H54 (cell line): ENCODE measurements around the gene RNF138.
"Not testable (repeated sequence)": the region's sequence is repeated elsewhere in the genome, so short reads cannot be mapped to it uniquely, and the experiment has no call there.

Experiments
- DNase-seq: peaks from one replicate; pipeline ENCODE4 v3.0.0; 2011; ENCODE audit warnings: low spot score, mixed read lengths; ENCODE audit not compliant: insufficient read length
- FAIRE-seq: peaks from 3 replicates; lab custom pipeline; 2011; peaks lifted over from hg19 to GRCh38; lab: Jason Lieb, UNC
- POLR2A ChIP-seq: IDR thresholded peaks from 2 replicates; pipeline ENCODE4 v1.6.1; 2011; ENCODE audit warnings: low read depth, mild to moderate bottlenecking, low read length

Gene RNF138

DNA sequence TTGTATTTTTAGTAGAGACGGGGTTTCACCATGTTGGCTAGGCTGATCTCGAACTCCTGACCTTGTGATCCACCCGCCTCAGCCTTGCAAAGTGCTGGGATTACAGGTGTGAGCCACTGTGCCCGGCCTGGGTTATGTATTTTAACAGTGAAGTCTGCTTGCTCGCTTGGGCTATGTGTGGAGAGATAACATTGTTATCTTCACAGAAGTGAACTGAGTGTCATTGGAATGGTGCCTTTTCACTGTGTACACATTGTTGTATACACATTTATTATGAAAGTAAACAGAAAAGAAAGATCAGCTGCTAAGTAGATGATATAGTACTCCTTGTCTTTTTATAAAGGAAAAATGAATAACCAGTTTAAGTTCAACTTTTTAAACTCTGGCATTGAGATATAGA lies 30.4 kb downstream of the RNF138 start:
- no peak for DNase-seq
- FAIRE-seq, result no peak
- TF ChIP-seq POLR2A, result no peak

DNA sequence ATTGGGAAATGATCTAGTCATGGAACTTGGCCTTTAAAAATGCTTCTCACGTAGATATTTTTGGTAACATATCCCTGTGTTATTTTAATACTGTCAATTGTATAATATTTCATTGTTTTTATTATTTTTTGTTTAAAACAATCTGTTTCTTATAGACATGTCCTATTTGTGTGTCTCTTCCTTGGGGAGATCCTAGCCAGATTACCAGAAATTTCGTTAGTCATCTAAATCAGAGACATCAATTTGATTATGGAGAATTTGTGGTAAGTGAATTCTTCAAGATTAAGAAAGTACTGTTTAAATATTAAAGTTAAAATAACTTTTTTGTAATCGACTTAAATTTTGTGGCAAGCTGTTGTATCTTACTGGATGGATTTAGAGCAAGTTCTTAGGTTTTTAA lies 34.9 kb downstream of the RNF138 start:
- TF ChIP-seq POLR2A, result no peak
- DNase-seq, result no peak
- FAIRE-seq, result no peak

DNA sequence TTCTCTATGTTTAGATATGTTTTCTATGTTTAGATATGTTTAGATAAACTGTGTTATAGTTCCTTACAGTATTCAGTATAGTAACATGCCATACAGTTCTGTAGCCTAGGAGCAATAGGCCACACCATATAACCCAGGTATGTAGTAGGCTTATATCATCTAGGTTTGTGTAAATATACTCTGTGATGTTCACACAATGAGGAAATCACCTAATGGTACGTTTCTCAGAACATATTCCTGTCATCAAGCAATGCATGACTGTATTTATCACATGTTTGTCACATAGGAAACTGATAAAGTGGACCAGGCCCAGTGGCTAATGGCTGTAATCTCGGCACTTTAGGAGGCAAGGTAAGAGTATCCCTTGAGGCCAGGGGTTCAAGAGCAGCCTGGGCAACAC lies 44.0 kb downstream of the RNF138 start:
- FAIRE-seq, result no peak
- DNase-seq, result no peak
- TF ChIP-seq POLR2A, result no peak

DNA sequence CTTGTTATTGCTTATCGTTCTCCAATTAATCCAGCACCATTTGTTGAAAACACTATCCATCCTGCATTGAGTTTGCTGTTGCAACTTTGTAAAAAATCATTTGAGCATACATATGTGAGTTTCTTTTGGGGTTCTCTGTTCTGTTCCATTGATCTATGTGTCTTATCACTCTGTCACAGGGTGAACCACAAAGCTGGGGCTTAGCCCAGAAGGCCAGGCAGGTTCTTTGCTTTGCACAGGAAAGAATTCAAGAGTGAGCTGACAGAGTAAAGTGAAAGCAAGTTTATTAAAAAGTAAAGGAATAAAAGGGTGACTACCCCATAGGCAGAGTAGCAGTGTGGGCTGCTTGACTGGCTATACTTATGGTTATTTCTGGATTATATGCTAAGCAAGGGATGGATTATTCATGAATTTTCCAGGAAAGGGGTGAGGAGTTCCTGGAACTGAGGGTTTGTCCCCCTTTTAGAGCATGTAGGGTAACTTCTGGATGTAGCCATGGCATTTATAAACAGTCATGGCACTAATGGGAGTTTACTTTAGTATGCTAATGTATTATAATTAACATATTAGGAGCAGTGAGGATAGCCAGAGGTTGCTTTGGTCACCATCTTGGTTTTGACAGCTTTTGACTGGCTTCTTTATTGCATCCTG lies 46.8 kb downstream of the RNF138 start:
- FAIRE-seq (no peak), DNase-seq (no peak)
- no peak for TF ChIP-seq POLR2A

DNA sequence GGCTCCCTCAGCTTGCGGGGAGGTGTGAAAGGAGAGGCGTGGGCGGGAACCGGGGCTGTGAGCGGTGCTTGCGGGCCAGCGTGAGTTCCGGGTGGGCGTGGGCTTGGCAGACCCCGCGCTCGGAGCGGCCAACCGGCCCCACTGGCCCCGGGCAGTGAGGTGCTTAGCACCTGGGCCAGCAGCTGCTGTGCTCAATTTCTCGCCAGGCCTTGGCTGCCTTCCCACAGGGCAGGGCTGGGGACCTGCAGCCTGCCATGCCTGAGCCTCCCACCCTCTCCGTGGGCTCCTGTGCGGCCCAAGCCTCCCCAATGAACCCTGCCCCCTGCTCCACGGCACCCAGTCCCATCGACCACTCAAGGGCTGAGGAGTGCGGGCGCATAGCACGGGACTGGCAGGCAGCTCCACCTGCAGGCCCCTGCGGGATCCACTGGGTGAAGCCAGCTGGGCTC lies 48.2 kb downstream of the RNF138 start:
- TF ChIP-seq POLR2A, result no peak
- no peak for DNase-seq
- no peak for FAIRE-seq

DNA sequence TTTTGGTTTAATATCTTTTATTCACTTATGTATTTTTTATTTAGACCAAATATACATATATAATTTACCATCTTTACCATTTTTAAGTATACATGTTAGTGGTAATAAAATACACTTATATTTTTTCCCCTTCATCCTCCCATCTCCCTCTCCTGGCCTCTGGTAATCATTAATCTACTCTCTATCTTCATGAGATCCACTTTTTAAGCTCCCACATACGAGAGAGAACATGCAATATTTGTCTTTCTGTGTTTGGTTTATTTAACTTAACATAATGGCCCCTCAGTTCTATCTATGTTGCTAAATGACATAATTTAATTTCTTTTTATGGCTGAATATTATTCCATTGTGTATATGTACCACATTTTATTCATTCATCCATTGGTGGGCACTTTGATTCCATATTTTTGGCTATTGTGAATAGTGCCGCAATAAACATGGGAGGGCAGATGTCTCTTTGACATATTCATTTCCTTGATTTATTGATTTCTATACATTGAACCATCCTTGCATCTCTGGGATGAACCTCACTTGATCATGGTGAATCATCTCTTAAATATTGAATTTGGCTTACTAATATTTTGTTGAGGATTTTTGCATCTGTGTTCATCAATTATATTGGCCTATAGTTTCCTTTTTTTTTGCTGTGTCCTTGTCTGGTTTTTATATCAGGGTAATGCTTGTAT lies 56.7 kb downstream of the RNF138 start:
- no peak for FAIRE-seq
- no peak for TF ChIP-seq POLR2A

DNA sequence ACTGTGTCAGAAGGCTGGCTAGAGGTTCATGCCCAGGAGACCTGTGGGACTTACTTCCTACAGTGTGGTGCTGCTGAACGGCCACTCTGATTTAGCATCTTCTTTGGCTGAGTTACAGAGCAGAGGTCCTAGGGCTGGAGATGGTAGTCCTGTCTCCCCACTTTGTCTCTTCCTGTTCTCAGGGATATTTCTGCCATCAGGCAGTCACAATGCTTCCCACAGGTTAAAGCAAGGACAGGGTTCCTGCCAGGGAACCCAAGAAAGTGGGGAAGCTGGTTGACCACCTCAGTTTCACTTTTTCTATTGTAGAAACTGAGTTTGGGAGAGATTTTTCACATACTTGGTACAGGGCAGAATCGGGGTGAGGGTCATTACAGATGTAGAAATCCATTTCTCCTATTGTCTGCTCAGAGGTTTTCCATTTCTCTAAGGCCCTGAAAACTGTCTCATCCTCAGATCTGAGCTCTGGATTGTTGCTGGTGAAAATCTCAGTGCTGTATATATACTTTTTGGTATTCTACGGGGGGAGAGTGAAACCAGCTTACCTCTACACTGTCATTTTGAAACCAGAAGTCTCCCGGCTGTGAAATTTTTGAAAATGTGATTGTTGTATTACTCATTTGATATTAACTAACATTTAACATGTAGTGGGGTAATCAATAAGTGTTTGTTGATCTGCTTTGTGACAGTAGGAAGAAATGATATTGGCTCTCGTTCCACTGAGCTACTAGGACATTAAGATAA lies 61.2 kb downstream of the RNF138 start:
- no peak for FAIRE-seq
- TF ChIP-seq POLR2A, result no peak
- DNase-seq, result no peak

More for the DNA sequence above, 56.7 kb downstream of the RNF138 start:
- no peak for DNase-seq

DNA sequence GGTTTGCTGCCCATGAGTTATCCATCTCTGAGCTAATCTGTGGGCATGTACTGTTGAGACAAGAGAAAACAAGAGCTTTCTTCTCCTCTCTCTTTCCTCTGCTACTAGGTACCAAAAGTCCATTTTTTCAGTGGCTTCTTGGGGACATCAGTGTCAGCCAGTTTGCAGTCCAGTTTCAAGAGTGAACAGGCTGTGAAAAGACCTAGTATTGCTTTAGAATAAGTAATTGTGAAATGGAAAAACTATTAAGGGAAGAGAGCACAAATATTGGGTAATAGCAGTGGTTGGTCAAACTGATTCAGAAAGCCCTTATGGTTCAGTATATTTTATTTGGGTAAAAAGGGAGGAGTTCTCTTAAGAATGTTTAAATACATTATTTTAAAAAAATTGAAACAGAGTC lies 65.2 kb downstream of the RNF138 start:
- DNase-seq (no peak), FAIRE-seq (no peak)
- no peak for TF ChIP-seq POLR2A

DNA sequence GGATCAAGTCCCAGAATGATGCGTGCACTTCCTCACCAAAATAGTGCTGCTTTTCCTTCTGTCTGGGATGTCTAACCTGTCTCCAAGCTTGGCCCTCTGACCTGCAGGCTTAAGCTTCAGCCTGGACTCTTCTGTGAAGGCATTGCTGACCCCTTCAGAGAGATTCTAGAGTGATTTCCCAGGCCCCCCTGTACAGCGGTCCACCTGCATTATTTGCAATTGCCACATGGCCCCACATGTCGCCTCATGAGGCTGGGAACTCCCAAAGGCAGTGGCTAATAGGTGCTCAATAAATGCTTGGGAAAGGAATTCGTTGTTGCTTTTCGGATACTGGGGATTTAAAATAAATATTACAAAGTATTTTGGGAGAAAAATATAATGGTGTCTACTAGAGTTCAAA lies 65.9 kb downstream of the RNF138 start:
- no peak for TF ChIP-seq POLR2A
- no peak for DNase-seq
- FAIRE-seq, result no peak

DNA sequence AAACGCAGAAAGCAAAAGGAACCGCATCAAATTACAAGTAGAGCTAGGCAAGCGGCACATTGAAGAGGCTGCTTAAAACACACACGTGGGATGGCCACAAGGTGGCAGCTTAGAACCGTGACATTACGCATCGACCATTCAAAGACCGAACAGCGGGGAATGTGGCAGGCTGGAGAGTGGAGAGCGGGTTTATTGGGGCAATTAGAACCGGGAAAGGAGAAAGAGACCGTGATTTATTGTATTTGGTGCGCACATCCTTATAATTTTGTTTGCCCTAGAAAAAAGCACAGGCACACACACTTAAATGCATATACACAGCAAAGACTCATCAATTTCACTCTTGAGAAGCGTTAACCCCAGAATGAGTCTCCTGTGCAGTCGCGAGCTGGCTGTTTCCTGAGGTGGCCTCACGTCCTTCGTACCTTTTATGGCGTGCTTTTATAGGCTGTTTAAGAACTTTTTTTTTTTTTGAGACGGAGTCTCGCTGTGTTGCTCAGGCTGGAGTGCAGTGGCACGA lies 66.5 kb downstream of the RNF138 start:
- TF ChIP-seq POLR2A, result no peak
- peak; percentile 40 for DNase-seq
- FAIRE-seq, result peak; percentile 57

DNA sequence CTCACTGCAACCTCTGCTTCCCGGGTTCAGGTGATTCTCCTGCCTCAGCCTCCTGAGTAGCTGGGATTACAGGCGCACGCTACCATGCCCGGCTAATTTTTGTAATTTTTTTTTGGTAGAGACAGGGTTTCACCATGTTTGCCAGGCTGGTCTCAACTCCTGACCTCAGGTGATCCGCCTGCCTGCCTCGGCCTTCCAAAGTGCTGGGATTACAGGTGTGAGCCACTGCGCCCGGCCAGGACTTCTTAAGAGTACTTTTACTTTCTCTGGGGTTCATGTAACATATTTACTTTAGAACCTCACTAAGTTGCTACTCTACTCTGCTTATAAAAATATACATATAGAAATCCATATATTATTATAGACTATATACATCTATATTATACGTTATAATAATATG lies 67.0 kb downstream of the RNF138 start:
- FAIRE-seq, DNase-seq: not testable (repeated sequence)

DNA sequence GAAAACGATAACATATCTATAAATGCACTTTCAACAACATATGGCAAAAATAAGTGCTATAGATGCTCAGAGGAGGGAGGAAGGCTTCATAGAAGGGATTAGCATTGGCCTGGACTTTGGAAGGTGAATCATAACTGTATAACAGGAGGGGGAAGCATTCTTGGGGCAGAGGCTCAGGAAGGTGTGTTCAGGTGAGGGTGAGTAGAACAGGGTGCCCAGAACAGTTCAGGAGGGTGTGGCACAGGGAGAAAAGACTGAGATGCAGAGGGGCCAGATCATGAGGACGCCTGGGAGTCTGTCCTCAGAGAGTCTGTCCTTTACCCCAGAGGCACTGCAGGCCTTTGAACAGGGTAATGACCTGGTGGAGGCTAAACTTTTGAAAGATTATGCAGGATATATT lies 68.9 kb downstream of the RNF138 start:
- DNase-seq, result no peak
- no peak for TF ChIP-seq POLR2A
- FAIRE-seq, result no peak

DNA sequence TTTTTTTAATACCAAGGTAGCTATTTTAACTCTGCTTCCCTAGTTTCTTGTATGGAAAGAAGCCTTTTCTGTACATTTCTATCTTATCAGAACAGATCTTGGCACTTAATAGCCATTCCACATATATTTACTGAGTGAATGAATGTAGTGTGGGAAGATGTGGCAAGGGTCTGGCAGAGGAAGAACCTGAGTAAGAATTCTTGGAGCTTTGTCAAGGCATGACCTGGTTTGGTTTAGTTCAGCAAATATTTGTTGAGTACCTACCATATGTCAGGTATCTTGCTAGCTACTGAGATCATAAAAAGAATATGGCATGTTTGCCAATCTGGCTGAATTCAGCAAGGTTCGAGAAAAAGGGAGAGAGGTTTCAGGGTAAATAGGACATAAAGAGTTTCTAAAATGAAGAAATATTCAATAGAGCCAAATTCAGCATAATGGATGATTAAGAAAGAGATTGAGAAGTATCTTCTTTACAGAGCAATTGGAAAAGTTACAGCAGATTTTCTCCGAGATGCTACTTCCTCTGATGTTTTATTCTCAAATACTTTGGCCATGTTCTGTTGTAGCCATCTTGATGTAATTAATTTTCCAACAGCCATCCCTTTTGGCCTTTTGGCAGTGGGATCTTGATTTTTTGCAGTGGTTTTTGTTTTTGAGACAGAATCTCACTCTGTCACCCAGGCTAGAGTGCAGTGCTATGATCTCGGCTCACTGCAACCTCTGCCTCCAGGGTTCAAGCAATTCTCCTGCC lies 76.5 kb downstream of the RNF138 start:
- FAIRE-seq, result no peak
- no peak for TF ChIP-seq POLR2A
- DNase-seq, result no peak

DNA sequence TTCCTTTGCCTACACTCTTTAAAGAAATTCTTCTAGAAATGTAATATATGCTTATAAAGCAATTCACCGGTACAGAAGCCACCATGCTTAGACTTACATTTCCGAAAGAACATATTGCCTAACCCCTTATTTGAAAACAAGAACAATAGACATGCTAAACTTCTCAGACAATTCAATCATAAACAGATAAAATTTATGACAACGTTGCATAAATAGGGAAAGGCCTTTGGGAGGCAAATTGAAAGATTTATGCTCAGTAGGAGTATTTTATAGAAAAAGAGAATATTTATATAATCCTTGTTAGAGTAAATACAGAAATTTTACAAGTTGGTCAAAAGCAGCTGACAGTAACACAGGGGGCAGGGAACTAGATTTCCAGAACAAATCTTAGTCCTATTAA lies 82.0 kb downstream of the RNF138 start:
- no peak for TF ChIP-seq POLR2A
- FAIRE-seq, result no peak
- DNase-seq, result no peak
